ENCODE measurements around the gene ENTPD2. TPM values are rescaled to one million over a fixed set of nuclear protein-coding genes. Genes with fewer than 3 reads are reported as not detected.

ENTPD2 gene
- total RNA-seq, 1 experiment from 2014 or later: not detected

DNA sequence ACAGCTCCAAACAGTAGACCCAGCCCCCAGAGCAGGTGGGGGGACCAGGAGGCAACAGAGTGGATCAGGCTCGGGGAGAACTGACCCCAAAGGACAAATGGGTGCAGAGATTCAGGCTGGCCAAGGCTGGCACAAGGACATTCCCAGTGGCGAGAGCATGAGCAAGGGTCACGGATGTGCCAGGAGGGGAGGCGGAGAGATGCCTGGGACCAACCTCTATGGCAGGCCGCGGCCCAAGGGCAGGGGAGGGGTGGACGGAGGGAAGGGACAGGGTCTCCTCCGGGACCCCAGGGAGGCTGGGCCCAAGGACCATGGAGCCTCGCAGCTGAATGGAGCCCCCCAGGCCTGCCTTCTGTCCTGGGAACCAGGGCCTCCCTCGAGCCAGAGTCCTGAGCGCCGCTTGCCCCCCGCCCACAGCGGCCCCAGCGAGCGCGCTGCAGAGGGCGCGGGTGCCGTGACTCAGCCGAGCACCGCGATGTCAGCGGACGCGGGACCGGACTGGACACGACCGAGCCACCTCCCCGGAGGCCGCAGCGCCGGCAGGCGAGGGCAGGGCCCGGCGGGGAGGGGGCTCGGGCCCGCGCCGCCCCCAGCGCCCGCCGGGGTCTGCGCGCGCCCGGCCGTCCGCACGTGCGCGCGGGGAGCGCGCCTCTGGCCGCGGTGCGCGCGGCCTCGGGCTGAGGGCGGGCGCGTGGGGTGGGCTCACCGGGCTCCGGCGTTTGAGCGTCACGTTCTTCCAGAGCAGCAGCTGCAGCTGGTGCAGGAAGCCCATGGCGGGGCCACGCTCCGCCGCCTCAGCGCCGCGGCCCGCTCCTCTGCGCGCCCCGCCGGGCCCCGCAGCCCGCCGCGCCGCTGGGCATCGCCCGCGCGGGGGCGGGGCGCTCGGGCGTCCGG, 26.2 kb downstream of the ENTPD2 start, which contains the start of gene ABCA2:
ABCA2 (minus strand) TSS at position 869 of the 894 bp plus-strand sequence; CDS start at position 772, 97 bp downstream.
- Histone ChIP-seq H3K9me3 (ENCODE audit: low read length) (no peaks in the 10 kb centered on the region), H3K4me3 (ENCODE audit: low read length) (peak within 1 kb of the TSS; percentile 53; the same call in 1 of the 2 replicates), H3K36me3 (ENCODE audit: insufficient read depth, low read length) (no peaks in the 10 kb centered on the region), H3K9me2 (replicated peaks; ENCODE audit: insufficient read depth, low read length) (no peaks in the 10 kb centered on the region), H3K27ac (ENCODE audit: low read length) (no peak within 1 kb of the TSS), H3K27me3 (ENCODE audit: low read length) (no peaks in the 10 kb centered on the region), H3K4me1 (ENCODE audit: low read length) (peaks cover 36% of the 10 kb centered on the region), H3K9ac (ENCODE audit: low read length) (peak within 1 kb of the TSS; percentile 35), H3K4me2 (ENCODE audit: low read depth, low read length, poor library complexity, severe bottlenecking) (peak within 1 kb of the TSS; percentile 59), H4K20me1 (ENCODE audit: insufficient read depth, low read depth, low read length) (no peaks in the 10 kb centered on the region; the same call in 1 of the 2 replicates), H3K79me2 (ENCODE audit: low read length) (no peaks in the 10 kb centered on the region), H2AFZ (ENCODE audit: low read length) (no peak within 1 kb of the TSS)
- DNase-seq: no peak

- H3K79me2 ChIP-seq (ENCODE audit: low read length): no peaks in the 10 kb centered on the region
- no peaks in the 10 kb centered on the region for H3K36me3 ChIP-seq (ENCODE audit: insufficient read depth, low read length)
- H4K20me1 ChIP-seq (ENCODE audit: insufficient read depth, low read depth, low read length): no peaks in the 10 kb centered on the region; the same call in 1 of the 2 replicates
- no peak overlapping the region for H3K27ac ChIP-seq (ENCODE audit: low read length)
- no peak overlapping the region for H3K9ac ChIP-seq (ENCODE audit: low read length)
- no peak overlapping the region for H2AFZ ChIP-seq (ENCODE audit: low read length)
- no peak overlapping the region for H3K4me3 ChIP-seq (ENCODE audit: low read length)
- peaks cover 28% of the 10 kb centered on the region for H3K4me1 ChIP-seq (ENCODE audit: low read length)
- H3K9me2 ChIP-seq (replicated peaks; ENCODE audit: insufficient read depth, low read length): no peaks in the 10 kb centered on the region
- H3K9me3 ChIP-seq (ENCODE audit: low read length): no peaks in the 10 kb centered on the region
- no peak for DNase-seq
- no peak overlapping the region for H3K4me2 ChIP-seq (ENCODE audit: low read depth, low read length, poor library complexity, severe bottlenecking)
- no peaks in the 10 kb centered on the region for H3K27me3 ChIP-seq (ENCODE audit: low read length)
Measured at GRCh38 chr9:137026828-137027227, 27.0 kb downstream of the ENTPD2 start.

GRCh38 chr9:137026384-137026783, 27.5 kb downstream of the ENTPD2 start:
- no peaks in the 10 kb centered on the region; the same call in 1 of the 2 replicates for H4K20me1 ChIP-seq (ENCODE audit: insufficient read depth, low read depth, low read length)
- H3K4me2 ChIP-seq (ENCODE audit: low read depth, low read length, poor library complexity, severe bottlenecking): peak overlapping the region; percentile 27
- H3K4me3 ChIP-seq (ENCODE audit: low read length): no peak overlapping the region
- no peaks in the 10 kb centered on the region for H3K27me3 ChIP-seq (ENCODE audit: low read length)
- H2AFZ ChIP-seq (ENCODE audit: low read length): no peak overlapping the region
- H3K9ac ChIP-seq (ENCODE audit: low read length): no peak overlapping the region
- H3K79me2 ChIP-seq (ENCODE audit: low read length): no peaks in the 10 kb centered on the region
- no peaks in the 10 kb centered on the region for H3K36me3 ChIP-seq (ENCODE audit: insufficient read depth, low read length)
- H3K27ac ChIP-seq (ENCODE audit: low read length): no peak overlapping the region
- no peak for DNase-seq
- H3K4me1 ChIP-seq (ENCODE audit: low read length): peaks cover 24% of the 10 kb centered on the region
- no peaks in the 10 kb centered on the region for H3K9me2 ChIP-seq (replicated peaks; ENCODE audit: insufficient read depth, low read length)
- H3K9me3 ChIP-seq (ENCODE audit: low read length): no peaks in the 10 kb centered on the region

- Histone ChIP-seq H3K27ac (ENCODE audit: low read length) (no peak overlapping the region), H4K20me1 (ENCODE audit: insufficient read depth, low read depth, low read length) (no peaks in the 10 kb centered on the region; the same call in 1 of the 2 replicates), H3K4me3 (ENCODE audit: low read length) (no peak overlapping the region), H3K27me3 (ENCODE audit: low read length) (no peaks in the 10 kb centered on the region), H3K79me2 (ENCODE audit: low read length) (no peaks in the 10 kb centered on the region), H3K4me1 (ENCODE audit: low read length) (peaks cover 23% of the 10 kb centered on the region), H3K9me3 (ENCODE audit: low read length) (no peaks in the 10 kb centered on the region), H3K4me2 (ENCODE audit: low read depth, low read length, poor library complexity, severe bottlenecking) (peak overlapping the region; percentile 27), H2AFZ (ENCODE audit: low read length) (no peak overlapping the region), H3K9ac (ENCODE audit: low read length) (no peak overlapping the region), H3K9me2 (replicated peaks; ENCODE audit: insufficient read depth, low read length) (no peaks in the 10 kb centered on the region), H3K36me3 (ENCODE audit: insufficient read depth, low read length) (no peaks in the 10 kb centered on the region)
- peak; percentile 89 for DNase-seq
Measured at GRCh38 chr9:137025517-137025966, 28.3 kb downstream of the ENTPD2 start.

DNA sequence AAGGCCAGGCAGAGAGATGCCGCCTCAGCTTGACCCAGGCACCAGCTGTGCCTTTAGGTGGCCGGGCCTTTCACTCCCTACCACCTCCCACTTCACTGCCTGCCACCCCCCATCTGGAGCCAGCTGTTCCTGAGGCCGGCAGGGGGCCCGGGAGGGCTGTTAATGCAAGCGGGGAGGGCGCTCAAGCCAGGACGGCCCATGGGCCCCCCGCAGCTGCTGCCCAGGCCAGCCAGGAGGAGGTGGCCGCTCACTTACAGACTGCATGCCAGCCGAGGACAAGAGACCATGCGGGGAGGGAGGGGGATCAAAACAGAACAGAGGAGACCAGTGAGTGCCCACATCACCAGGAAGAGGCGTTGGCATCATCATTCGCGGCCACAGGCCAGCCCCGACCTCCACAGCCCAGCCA, 30.3 kb downstream of the ENTPD2 start:
- H3K9ac ChIP-seq (ENCODE audit: low read length): no peak overlapping the region

DNA sequence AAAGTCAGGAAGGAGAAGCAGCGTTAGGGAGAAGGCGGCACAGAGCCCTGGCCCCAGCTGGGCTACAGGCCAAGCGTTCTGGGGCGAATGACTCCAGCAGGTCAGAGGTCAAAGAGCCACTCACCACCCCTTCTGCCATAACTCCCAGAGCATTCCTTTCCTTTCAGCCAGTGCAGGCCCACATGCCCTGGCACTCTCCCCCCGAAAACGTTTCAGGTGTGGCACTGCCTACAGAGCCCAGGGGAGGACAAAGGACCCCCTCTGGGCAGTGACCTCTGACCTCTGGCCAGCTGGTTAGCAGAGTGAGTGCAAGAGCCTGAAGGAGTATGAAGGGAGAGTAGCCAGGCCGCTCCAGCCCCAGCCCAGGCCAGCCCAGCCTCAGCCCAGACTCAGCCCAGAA, 30.7 kb downstream of the ENTPD2 start:
- H3K79me2 ChIP-seq (ENCODE audit: low read length): no peaks in the 10 kb centered on the region
- H3K4me2 ChIP-seq (ENCODE audit: low read depth, low read length, poor library complexity, severe bottlenecking): no peak overlapping the region
- H3K9me2 ChIP-seq (replicated peaks; ENCODE audit: insufficient read depth, low read length): no peaks in the 10 kb centered on the region
- H3K27me3 ChIP-seq (ENCODE audit: low read length): no peaks in the 10 kb centered on the region
- no peak overlapping the region for H3K9ac ChIP-seq (ENCODE audit: low read length)
- H3K36me3 ChIP-seq (ENCODE audit: insufficient read depth, low read length): no peaks in the 10 kb centered on the region
- H2AFZ ChIP-seq (ENCODE audit: low read length): no peak overlapping the region
- H3K27ac ChIP-seq (ENCODE audit: low read length): no peak overlapping the region
- no peak overlapping the region for H3K4me3 ChIP-seq (ENCODE audit: low read length)
- no peaks in the 10 kb centered on the region; the same call in 1 of the 2 replicates for H4K20me1 ChIP-seq (ENCODE audit: insufficient read depth, low read depth, low read length)
- no peaks in the 10 kb centered on the region for H3K9me3 ChIP-seq (ENCODE audit: low read length)
- peaks cover 19% of the 10 kb centered on the region for H3K4me1 ChIP-seq (ENCODE audit: low read length)
- DNase-seq: no peak

More for the DNA sequence above, 30.3 kb downstream of the ENTPD2 start:
- Histone ChIP-seq H3K4me2 (ENCODE audit: low read depth, low read length, poor library complexity, severe bottlenecking) (no peak overlapping the region), H4K20me1 (ENCODE audit: insufficient read depth, low read depth, low read length) (no peaks in the 10 kb centered on the region; the same call in 1 of the 2 replicates), H3K27ac (ENCODE audit: low read length) (no peak overlapping the region), H2AFZ (ENCODE audit: low read length) (no peak overlapping the region), H3K9me3 (ENCODE audit: low read length) (no peaks in the 10 kb centered on the region), H3K27me3 (ENCODE audit: low read length) (no peaks in the 10 kb centered on the region), H3K4me1 (ENCODE audit: low read length) (peaks cover 22% of the 10 kb centered on the region), H3K9me2 (replicated peaks; ENCODE audit: insufficient read depth, low read length) (no peaks in the 10 kb centered on the region), H3K4me3 (ENCODE audit: low read length) (no peak overlapping the region), H3K36me3 (ENCODE audit: insufficient read depth, low read length) (no peaks in the 10 kb centered on the region), H3K79me2 (ENCODE audit: low read length) (no peaks in the 10 kb centered on the region)
- no peak for DNase-seq

DNA sequence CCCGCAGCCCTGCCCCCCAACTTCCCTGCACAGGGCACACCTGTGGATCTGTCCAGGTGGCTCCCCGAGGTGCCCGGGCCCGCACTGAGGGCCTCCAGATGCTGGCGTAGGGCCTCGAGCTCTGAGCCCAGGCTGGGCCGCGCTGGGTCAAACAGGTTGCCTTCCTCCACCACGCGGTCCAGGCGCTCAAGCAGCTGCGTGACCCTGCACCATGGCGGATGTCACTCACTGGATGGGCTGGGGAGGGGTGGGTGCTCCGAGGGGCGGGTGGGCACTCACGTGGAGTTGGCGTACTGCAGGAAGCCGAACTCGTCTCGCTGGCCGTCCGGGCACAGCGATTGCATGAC, 31.2 kb downstream of the ENTPD2 start:
- no peaks in the 10 kb centered on the region for H3K36me3 ChIP-seq (ENCODE audit: insufficient read depth, low read length)
- no peaks in the 10 kb centered on the region for H3K9me3 ChIP-seq (ENCODE audit: low read length)
- peaks cover 18% of the 10 kb centered on the region for H3K4me1 ChIP-seq (ENCODE audit: low read length)
- no peaks in the 10 kb centered on the region for H3K9me2 ChIP-seq (replicated peaks; ENCODE audit: insufficient read depth, low read length)
- H3K4me3 ChIP-seq (ENCODE audit: low read length): no peak overlapping the region
- DNase-seq: no peak
- no peak overlapping the region for H3K27ac ChIP-seq (ENCODE audit: low read length)
- no peaks in the 10 kb centered on the region for H3K79me2 ChIP-seq (ENCODE audit: low read length)
- H3K9ac ChIP-seq (ENCODE audit: low read length): no peak overlapping the region
- no peak overlapping the region for H3K4me2 ChIP-seq (ENCODE audit: low read depth, low read length, poor library complexity, severe bottlenecking)
- no peaks in the 10 kb centered on the region; the same call in 1 of the 2 replicates for H4K20me1 ChIP-seq (ENCODE audit: insufficient read depth, low read depth, low read length)
- no peak overlapping the region for H2AFZ ChIP-seq (ENCODE audit: low read length)
- H3K27me3 ChIP-seq (ENCODE audit: low read length): no peaks in the 10 kb centered on the region

DNA sequence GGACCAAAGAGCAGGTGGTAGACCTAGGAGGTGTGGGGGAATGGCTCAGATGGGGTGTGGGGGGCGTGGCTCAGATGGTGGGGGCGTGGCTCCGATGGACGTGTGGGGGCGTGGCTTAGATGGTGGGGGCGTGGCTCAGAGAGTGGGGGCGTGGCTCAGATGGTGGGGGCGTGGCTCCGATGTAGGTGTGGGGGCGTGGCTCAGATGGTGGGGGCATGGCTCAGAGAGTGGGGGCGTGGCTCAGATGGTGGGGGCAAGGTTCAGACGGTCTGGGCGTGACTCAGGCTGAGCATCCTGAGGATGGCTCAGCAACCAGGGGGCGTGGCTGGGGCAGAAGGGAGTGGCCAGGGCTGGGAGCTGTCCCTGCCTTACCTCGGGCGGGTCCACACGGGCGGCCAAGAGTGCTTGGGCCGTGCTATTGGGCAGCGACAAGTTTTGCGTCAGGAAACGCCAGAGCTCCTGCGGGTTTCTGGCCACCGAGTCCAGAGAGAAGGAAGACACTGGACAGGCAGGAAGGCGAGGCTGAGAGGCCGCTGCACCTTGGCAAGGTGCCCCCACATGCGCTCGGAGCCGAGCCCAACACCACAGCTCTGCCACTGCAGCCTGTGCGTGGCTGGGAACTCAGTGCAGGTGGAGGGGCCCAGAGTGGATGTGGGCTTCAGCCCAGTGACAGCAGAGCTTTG, 31.7 kb downstream of the ENTPD2 start:
- H3K36me3 ChIP-seq (ENCODE audit: insufficient read depth, low read length): no peaks in the 10 kb centered on the region
- H3K9me3 ChIP-seq (ENCODE audit: low read length): no peaks in the 10 kb centered on the region
- no peak overlapping the region for H3K27ac ChIP-seq (ENCODE audit: low read length)
- no peaks in the 10 kb centered on the region for H3K27me3 ChIP-seq (ENCODE audit: low read length)
- no peaks in the 10 kb centered on the region; the same call in 1 of the 2 replicates for H4K20me1 ChIP-seq (ENCODE audit: insufficient read depth, low read depth, low read length)
- H3K9me2 ChIP-seq (replicated peaks; ENCODE audit: insufficient read depth, low read length): no peaks in the 10 kb centered on the region
- H3K4me1 ChIP-seq (ENCODE audit: low read length): peaks cover 14% of the 10 kb centered on the region
- no peak overlapping the region for H2AFZ ChIP-seq (ENCODE audit: low read length)
- H3K9ac ChIP-seq (ENCODE audit: low read length): no peak overlapping the region
- DNase-seq: peak; percentile 96
- H3K79me2 ChIP-seq (ENCODE audit: low read length): no peaks in the 10 kb centered on the region
- H3K4me2 ChIP-seq (ENCODE audit: low read depth, low read length, poor library complexity, severe bottlenecking): no peak overlapping the region
- no peak overlapping the region for H3K4me3 ChIP-seq (ENCODE audit: low read length)
